Liver (tissue), 9 donors: Measurements from ENCODE around the gene RAB38. TPM values are rescaled to one million over a fixed set of nuclear protein-coding genes. Genes with fewer than 3 reads are reported as not detected.

ENCODE experiments used
- DNase-seq: peaks from one replicate; pipeline ENCODE4 v3.0.0-alpha.2; 2017; ENCODE audit warnings: low spot score
- H3K27ac ChIP-seq, 2 donors: one replicate each; pipeline ENCODE4 v1.7.0; 2013; ENCODE audit warnings: inconsistent platforms in 2 of 2, low read length in 2 of 2, control low read depth in 1 of 2, low read depth in 1 of 2, mild to moderate bottlenecking in 1 of 2
- H3K27me3 ChIP-seq, 4 donors: one replicate each; pipeline versions ENCODE4 v1.6.1 to v1.7.0; 2013; ENCODE audit warnings: low read length in 3 of 4, inconsistent platforms in 1 of 4, mild to moderate bottlenecking in 1 of 4, moderate library complexity in 1 of 4; ENCODE audit not compliant: control insufficient read depth in 4 of 4, insufficient read depth in 4 of 4
- H3K36me3 ChIP-seq, 4 donors: one replicate each; pipeline versions ENCODE4 v1.6.1 to v1.7.0; 2013; ENCODE audit warnings: low read length in 3 of 4, mild to moderate bottlenecking in 3 of 4, low read depth in 1 of 4, moderate library complexity in 1 of 4; ENCODE audit not compliant: control insufficient read depth in 4 of 4, insufficient read depth in 3 of 4
- H3K4me1 ChIP-seq, 4 donors: one replicate each; pipeline versions ENCODE4 v1.6.1 to v1.7.0; 2013; ENCODE audit warnings: low read length in 3 of 4, mild to moderate bottlenecking in 3 of 4, moderate library complexity in 1 of 4; ENCODE audit not compliant: control insufficient read depth in 4 of 4, insufficient read depth in 4 of 4
- H3K4me3 ChIP-seq, 3 donors: one replicate each; pipeline versions ENCODE4 v1.6.1 to v1.7.0; 2013; ENCODE audit warnings: low read length in 3 of 3, control low read depth in 1 of 3, low read depth in 1 of 3, mild to moderate bottlenecking in 1 of 3
- H3K9ac ChIP-seq, 2 donors: one replicate each; pipeline ENCODE4 v1.7.0; 2013; ENCODE audit warnings: low read length in 2 of 2, mild to moderate bottlenecking in 2 of 2, moderate library complexity in 2 of 2, control low read depth in 1 of 2, low read depth in 1 of 2
- H3K9me3 ChIP-seq, 4 donors: one replicate each; pipeline versions ENCODE4 v1.6.1 to v1.7.0; 2013; ENCODE audit warnings: low read length in 3 of 4; ENCODE audit not compliant: control insufficient read depth in 4 of 4
- EGR1 ChIP-seq, 2 donors: IDR thresholded peaks; 2 replicates each; pipeline ENCODE4 v1.6.1; 2016 to 2018; ENCODE audit warnings: antibody characterized with exemption in 2 of 2, low read depth in 2 of 2
- FOXA1 ChIP-seq: IDR thresholded peaks from 2 replicates; pipeline ENCODE4 v1.6.1; 2016; ENCODE audit warnings: antibody characterized with exemption
- FOXA2 ChIP-seq: IDR thresholded peaks from 2 replicates; pipeline ENCODE4 v1.6.1; 2016; ENCODE audit warnings: antibody characterized with exemption
- GABPA ChIP-seq, 2 donors: IDR thresholded peaks in 1 of 2; conservative IDR thresholded peaks in 1 of 2; 2 replicates each; pipeline ENCODE4 v1.6.1; 2016; ENCODE audit warnings: antibody characterized with exemption in 2 of 2, mild to moderate bottlenecking in 1 of 2, moderate library complexity in 1 of 2
- HNF4A ChIP-seq, 2 donors: conservative IDR thresholded peaks; 2 replicates each; pipeline ENCODE4 v1.6.1; 2016; ENCODE audit warnings: antibody characterized with exemption in 2 of 2, mild to moderate bottlenecking in 2 of 2
- HNF4G ChIP-seq: IDR thresholded peaks from 2 replicates; pipeline ENCODE4 v1.6.1; 2016; ENCODE audit warnings: antibody characterized with exemption
- JUND ChIP-seq, 2 donors: IDR thresholded peaks; 2 replicates each; pipeline ENCODE4 v1.6.1; 2016; ENCODE audit warnings: antibody characterized with exemption in 2 of 2
- NR2F2 ChIP-seq: IDR thresholded peaks from 2 replicates; pipeline ENCODE4 v1.6.1; 2016; ENCODE audit warnings: antibody characterized with exemption
- RXRA ChIP-seq, 2 donors: IDR thresholded peaks; 2 replicates each; pipeline ENCODE4 v1.6.1; 2017 to 2018; ENCODE audit warnings: antibody characterized with exemption in 2 of 2, mild to moderate bottlenecking in 1 of 2
- SP1 ChIP-seq: IDR thresholded peaks from 2 replicates; pipeline ENCODE4 v1.6.1; 2018; ENCODE audit warnings: antibody characterized with exemption, mild to moderate bottlenecking
- TAF1 ChIP-seq: conservative IDR thresholded peaks from 2 replicates; pipeline ENCODE4 v1.6.1; 2016; ENCODE audit warnings: antibody characterized with exemption, mild to moderate bottlenecking
- YY1 ChIP-seq: IDR thresholded peaks from 2 replicates; pipeline ENCODE4 v1.6.1; 2016; ENCODE audit warnings: antibody characterized with exemption, mild to moderate bottlenecking
- WGBS: extraction: QIAGEN DNeasy Blood & Tissue Kit; methylation state at CpG from one replicate; pipeline ENCODE4 v1.1.7; 2013; 5-methylcytosine and 5-hydroxymethylcytosine counted together
- polyA plus RNA-seq, 2 donors: library from polyadenylated mRNA; stranded (reverse) in 1 of 2; unstranded in 1 of 2; fragments of 200-250 nt in 1 of 2; fragments of >200 nt in 1 of 2; fragmentation: Nextera tagmentation in 1 of 2; extraction: Ambion mirVana in 1 of 2; gene quantifications; one replicate each; pipeline versions ENCODE4 v1.2.1 to v1.2.3, GENCODE V29; 2013 to 2015
- total RNA-seq, 2 donors: library from RNA; depleted of rRNA; stranded (reverse); fragments of >200 nt; gene quantifications; one replicate each; pipeline ENCODE4 v1.2.3, GENCODE V29; 2014
- TF ChIP-seq, protein P1 (sequence below): IDR thresholded peaks from 2 replicates; pipeline ENCODE4 v1.6.1; 2016; ENCODE audit warnings: antibody characterized with exemption, mild to moderate bottlenecking
- TF ChIP-seq, protein P2 (sequence below): IDR thresholded peaks from 2 replicates; pipeline ENCODE4 v1.6.1; 2016; ENCODE audit warnings: antibody characterized with exemption
- TF ChIP-seq, protein P3 (sequence below): IDR thresholded peaks from 2 replicates; pipeline ENCODE4 v1.6.1; 2016; ENCODE audit warnings: antibody characterized with exemption
- TF ChIP-seq, protein P4 (sequence below): fragments of 150-350 bp; IDR thresholded peaks from 2 replicates; pipeline ENCODE4 v1.5.1; 2017; ENCODE audit warnings: improper control_type of control experiment, low read depth, low read length; ENCODE audit not compliant: missing input control
- TF ChIP-seq, protein P5 (sequence below): IDR thresholded peaks from 2 replicates; pipeline ENCODE4 v1.6.1; 2016; ENCODE audit warnings: antibody characterized with exemption
- donor health status: healthy.
- donor health status: healthy.
- donor health status: healthy.
- donor health status: healthy.
- donor health status: healthy.

Gene RAB38
- total and polyA plus RNA-seq, 4 donors = 0.32 to 2.2 (median 0.48) TPM

DNA sequence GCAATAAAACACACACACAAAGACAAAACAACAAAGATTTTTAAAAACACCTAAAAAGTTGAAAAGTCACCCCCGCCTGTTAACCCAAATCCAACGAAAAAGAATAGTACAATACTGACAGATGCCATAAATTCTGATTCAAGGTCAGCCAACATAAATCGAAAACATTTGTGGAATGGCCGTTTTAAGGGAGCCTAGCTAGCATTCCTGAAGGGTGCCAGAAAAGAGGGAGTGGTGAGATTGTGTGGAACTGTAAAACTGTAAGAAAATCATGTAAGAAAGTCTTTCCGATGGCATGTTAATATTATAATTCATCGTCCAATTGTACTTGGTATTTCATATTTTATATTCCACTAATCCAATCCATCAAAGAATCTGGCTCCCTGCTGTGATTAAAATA lies 75.1 kb downstream of the RAB38 start:
- no peak overlapping the region for H3K4me3 ChIP-seq
- no peaks in the 10 kb centered on the region for H3K36me3 ChIP-seq
- peaks cover 4 to 15% (median 11%) of the 10 kb centered on the region in 4 donors for H3K4me1 ChIP-seq
- WGBS = 81% methylated on average over 6 of the region's 6 CpGs
- no peaks in the 10 kb centered on the region for H3K9me3 ChIP-seq
- TF ChIP-seq YY1 = no peak
- TF ChIP-seq, protein P1, sequence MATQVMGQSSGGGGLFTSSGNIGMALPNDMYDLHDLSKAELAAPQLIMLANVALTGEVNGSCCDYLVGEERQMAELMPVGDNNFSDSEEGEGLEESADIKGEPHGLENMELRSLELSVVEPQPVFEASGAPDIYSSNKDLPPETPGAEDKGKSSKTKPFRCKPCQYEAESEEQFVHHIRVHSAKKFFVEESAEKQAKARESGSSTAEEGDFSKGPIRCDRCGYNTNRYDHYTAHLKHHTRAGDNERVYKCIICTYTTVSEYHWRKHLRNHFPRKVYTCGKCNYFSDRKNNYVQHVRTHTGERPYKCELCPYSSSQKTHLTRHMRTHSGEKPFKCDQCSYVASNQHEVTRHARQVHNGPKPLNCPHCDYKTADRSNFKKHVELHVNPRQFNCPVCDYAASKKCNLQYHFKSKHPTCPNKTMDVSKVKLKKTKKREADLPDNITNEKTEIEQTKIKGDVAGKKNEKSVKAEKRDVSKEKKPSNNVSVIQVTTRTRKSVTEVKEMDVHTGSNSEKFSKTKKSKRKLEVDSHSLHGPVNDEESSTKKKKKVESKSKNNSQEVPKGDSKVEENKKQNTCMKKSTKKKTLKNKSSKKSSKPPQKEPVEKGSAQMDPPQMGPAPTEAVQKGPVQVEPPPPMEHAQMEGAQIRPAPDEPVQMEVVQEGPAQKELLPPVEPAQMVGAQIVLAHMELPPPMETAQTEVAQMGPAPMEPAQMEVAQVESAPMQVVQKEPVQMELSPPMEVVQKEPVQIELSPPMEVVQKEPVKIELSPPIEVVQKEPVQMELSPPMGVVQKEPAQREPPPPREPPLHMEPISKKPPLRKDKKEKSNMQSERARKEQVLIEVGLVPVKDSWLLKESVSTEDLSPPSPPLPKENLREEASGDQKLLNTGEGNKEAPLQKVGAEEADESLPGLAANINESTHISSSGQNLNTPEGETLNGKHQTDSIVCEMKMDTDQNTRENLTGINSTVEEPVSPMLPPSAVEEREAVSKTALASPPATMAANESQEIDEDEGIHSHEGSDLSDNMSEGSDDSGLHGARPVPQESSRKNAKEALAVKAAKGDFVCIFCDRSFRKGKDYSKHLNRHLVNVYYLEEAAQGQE = no peak
- no peak for TF ChIP-seq FOXA2
- no peak for TF ChIP-seq NR2F2
- no peak for TF ChIP-seq RXRA (IDR thresholded peaks at IDR 0.05)
- TF ChIP-seq, protein P2, sequence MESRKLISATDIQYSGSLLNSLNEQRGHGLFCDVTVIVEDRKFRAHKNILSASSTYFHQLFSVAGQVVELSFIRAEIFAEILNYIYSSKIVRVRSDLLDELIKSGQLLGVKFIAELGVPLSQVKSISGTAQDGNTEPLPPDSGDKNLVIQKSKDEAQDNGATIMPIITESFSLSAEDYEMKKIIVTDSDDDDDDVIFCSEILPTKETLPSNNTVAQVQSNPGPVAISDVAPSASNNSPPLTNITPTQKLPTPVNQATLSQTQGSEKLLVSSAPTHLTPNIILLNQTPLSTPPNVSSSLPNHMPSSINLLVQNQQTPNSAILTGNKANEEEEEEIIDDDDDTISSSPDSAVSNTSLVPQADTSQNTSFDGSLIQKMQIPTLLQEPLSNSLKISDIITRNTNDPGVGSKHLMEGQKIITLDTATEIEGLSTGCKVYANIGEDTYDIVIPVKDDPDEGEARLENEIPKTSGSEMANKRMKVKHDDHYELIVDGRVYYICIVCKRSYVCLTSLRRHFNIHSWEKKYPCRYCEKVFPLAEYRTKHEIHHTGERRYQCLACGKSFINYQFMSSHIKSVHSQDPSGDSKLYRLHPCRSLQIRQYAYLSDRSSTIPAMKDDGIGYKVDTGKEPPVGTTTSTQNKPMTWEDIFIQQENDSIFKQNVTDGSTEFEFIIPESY = no peak
- TF ChIP-seq JUND (IDR thresholded peaks at IDR 0.05) = no peak
- no peak for TF ChIP-seq HNF4G
- TF ChIP-seq, protein P3, sequence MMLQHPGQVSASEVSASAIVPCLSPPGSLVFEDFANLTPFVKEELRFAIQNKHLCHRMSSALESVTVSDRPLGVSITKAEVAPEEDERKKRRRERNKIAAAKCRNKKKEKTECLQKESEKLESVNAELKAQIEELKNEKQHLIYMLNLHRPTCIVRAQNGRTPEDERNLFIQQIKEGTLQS = no peak
- no peak for TF ChIP-seq GABPA (IDR thresholded peaks at IDR 0.05 in 1 of 2, conservative IDR thresholded peaks at IDR 0.05 in 1 of 2)
- no peak for TF ChIP-seq SP1
- TF ChIP-seq HNF4A (conservative IDR thresholded peaks at IDR 0.05) = no peak
- H3K9ac ChIP-seq = no peak overlapping the region
- DNase-seq = no peak
- H3K27ac ChIP-seq = no peak overlapping the region
- H3K27me3 ChIP-seq = no peaks in the 10 kb centered on the region

DNA sequence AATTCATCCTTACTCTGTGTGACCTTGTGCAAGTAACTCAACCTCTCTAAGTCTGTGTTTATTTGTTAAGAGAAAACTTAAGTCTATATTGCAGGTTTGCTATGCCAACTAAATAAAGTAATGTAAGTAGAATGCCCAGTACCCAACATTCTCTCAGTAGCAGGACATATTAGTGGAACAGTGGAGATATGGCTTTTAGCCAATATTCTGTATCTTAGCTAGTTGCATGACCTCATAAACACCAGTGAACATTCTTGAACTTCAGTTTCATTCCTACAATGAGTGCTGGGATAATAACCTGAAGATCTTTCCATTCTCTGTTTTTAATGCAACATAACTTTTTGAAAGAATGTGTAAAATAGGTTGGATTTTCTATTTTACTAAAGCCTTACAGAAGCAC lies 77.0 kb downstream of the RAB38 start:
- H3K4me1 ChIP-seq = peaks cover 0 to 1% (median under 1%) of the 10 kb centered on the region in 4 donors
- H3K27ac ChIP-seq = no peak overlapping the region
- H3K9ac ChIP-seq = no peak overlapping the region
- no peaks in the 10 kb centered on the region for H3K36me3 ChIP-seq
- no peak for DNase-seq
- H3K27me3 ChIP-seq = no peaks in the 10 kb centered on the region
- no peak overlapping the region for H3K4me3 ChIP-seq
- no peaks in the 10 kb centered on the region for H3K9me3 ChIP-seq
- TF ChIP-seq EGR1 (IDR thresholded peaks at IDR 0.05; ENCODE audit: low read depth in 2 of 2) (no peak), GABPA (IDR thresholded peaks at IDR 0.05 in 1 of 2, conservative IDR thresholded peaks at IDR 0.05 in 1 of 2) (no peak), TAF1 (no peak), SP1 (no peak), HNF4G (no peak), FOXA2 (no peak), HNF4A (conservative IDR thresholded peaks at IDR 0.05) (no peak), JUND (IDR thresholded peaks at IDR 0.05) (no peak), FOXA1 (no peak)
- TF ChIP-seq, protein P3 = no peak
- TF ChIP-seq, protein P4, sequence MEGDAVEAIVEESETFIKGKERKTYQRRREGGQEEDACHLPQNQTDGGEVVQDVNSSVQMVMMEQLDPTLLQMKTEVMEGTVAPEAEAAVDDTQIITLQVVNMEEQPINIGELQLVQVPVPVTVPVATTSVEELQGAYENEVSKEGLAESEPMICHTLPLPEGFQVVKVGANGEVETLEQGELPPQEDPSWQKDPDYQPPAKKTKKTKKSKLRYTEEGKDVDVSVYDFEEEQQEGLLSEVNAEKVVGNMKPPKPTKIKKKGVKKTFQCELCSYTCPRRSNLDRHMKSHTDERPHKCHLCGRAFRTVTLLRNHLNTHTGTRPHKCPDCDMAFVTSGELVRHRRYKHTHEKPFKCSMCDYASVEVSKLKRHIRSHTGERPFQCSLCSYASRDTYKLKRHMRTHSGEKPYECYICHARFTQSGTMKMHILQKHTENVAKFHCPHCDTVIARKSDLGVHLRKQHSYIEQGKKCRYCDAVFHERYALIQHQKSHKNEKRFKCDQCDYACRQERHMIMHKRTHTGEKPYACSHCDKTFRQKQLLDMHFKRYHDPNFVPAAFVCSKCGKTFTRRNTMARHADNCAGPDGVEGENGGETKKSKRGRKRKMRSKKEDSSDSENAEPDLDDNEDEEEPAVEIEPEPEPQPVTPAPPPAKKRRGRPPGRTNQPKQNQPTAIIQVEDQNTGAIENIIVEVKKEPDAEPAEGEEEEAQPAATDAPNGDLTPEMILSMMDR = no peak
- TF ChIP-seq, protein P1 = no peak
- TF ChIP-seq, protein P5, sequence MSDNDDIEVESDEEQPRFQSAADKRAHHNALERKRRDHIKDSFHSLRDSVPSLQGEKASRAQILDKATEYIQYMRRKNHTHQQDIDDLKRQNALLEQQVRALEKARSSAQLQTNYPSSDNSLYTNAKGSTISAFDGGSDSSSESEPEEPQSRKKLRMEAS = no peak
- TF ChIP-seq, protein P2 = no peak
